HG03575 (cell line): ENCODE results near the gene NHLRC2.

Experiments used
- ATAC-seq: cut with Tn5 transposase; IDR thresholded peaks from one replicate; pipeline ENCODE4 v1.9.1; 2021; ENCODE audit not compliant: unreplicated experiment, insufficient number of reproducible peaks, low FRiP score; ENCODE audit errors: extremely low read depth

The NHLRC2 gene

DNA sequence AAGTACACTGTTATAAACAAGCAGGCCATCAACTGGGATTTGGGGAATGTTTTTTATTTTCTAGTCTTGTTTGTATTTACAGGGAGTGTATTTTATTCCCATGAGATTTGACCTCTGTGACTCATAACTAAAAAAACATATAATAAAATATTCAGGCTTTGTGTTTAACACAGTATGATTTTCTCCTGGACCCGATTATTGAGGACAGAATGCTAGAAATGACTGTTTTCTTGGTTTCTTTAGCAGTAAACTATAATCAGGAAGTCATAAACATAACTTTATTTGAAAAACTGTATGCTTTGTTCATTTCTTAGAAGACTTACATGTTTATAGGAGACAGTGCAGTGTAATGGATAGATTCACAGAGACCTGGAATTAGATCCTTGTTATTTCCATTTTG lies 2.1 kb downstream of the NHLRC2 start:
- no peak for ATAC-seq

DNA sequence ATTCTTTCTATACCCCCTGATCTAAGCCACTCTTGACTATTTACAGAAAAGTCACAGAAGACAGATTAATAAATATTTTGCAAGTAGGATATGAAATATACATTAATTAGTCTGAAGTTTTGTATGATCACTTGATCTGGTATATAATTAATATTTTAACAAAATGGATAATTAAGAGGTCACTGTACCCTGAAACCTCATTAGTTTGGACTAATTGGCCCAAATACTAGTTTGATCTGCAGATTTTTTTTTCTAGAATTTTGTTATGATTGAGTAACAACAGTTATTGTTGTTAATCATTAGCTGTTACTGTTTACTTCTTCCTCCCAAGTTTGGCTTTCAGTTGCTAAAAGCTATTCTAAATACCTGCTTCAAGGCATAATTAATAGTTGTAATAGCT lies 2.7 kb downstream of the NHLRC2 start:
- ATAC-seq = no peak

GRCh38 chr10:113858541-113858940 lies 4.1 kb downstream of the NHLRC2 start:
- ATAC-seq = no peak

- ATAC-seq = peak; percentile 46
Observed at GRCh38 chr10:113859261-113859660, 4.8 kb downstream of the NHLRC2 start.

DNA sequence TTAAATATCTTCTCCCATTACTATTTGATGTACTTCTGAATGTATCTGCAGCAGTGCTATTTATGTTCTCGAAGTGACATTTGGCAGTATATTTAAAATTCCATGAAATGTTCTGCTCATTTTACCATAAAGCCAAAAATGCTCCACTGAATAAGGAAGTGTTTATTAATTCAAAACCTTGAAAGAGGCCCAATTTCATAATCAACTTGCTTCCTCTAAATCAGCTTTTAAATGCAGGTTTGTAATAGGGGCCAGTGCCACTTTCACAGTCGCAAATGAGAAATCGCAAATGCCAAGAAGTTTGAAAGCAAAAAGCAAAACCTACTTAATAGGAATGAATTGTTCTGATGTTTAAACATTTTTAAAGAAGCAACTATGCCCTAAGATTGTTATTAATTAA lies 11.4 kb downstream of the NHLRC2 start:
- no peak for ATAC-seq

DNA sequence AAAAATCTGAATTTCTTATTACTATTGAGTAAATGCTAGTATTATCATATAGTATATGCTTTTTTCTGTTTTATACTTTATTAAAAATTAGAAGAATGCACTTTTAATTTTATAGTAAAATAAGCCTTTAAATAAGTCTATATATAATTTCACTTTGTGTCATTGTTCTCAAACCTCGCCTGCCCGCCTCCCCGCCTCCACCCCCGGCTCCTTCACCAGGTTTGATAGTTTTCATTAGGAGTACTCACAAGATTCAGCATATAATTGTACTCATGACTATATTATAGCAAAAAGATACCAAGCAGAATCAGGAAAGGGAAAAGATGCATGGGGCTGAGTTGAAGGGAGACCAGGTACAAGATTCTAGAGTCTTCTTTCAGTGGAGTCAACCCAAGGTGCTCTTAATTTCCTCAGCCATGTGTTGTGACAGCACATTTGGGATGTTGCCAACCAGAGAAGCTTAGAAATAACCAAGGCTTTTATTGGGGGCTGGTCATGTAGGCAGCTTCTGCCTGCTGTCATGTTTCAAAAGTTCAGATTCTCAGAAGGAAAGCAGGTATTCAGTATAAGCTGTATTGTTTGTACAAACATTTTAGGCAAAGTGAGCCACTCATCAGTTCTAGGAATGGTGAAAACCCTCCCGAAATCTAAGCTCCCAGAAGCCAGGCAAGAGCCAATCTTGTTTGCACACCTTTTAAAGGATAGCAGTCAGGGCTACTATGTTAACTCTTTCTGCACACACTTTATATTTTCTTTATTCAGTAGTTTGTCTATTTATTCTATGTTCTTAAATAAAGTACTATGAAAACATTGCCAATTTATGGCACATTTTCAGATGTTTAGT lies 12.3 kb downstream of the NHLRC2 start:
- ATAC-seq = no peak

- ATAC-seq = no peak
Observed at GRCh38 chr10:113867904-113868303, 13.4 kb downstream of the NHLRC2 start.

DNA sequence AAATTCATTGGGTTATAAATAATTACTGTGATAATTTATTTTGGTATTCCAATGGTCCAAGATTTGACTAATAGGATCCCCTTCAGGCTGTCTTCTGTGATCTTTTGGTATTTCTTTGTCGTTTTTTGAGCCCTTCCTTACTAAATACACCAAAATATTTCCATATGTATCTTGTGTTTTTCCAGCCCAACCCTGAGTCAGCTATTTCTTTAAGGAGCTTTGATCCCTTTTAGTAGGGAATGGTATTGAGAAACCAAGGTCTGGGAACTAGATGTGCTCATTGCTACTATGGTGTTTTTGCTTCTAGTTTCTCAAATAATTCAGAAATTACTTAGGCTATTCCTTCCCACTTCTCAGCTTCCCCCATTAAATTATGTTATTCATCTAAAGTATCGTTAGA lies 15.3 kb downstream of the NHLRC2 start:
- no peak for ATAC-seq

- ATAC-seq = no peak
Observed at GRCh38 chr10:113872139-113873030, 17.9 kb downstream of the NHLRC2 start.

- no peak for ATAC-seq
Observed at GRCh38 chr10:113875212-113875611, 20.8 kb downstream of the NHLRC2 start.

DNA sequence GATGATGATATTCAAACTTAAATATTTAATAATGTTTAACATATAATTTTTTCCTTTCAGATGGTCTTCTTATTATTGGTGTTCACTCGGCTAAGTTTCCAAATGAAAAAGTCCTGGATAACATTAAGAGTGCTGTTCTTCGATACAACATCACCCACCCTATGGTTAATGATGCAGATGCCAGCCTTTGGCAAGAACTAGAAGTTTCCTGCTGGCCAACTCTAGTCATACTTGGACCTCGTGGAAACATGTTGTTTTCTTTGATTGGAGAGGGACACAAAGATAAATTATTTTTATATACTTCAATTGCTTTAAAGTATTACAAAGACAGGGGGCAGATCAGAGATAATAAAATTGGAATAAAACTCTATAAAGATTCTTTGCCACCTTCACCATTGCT lies 22.0 kb downstream of the NHLRC2 start:
- no peak for ATAC-seq

GRCh38 chr10:113879691-113880090 lies 25.2 kb downstream of the NHLRC2 start:
- ATAC-seq = no peak

- ATAC-seq = no peak
Observed at GRCh38 chr10:113880236-113880635, 25.8 kb downstream of the NHLRC2 start.

DNA sequence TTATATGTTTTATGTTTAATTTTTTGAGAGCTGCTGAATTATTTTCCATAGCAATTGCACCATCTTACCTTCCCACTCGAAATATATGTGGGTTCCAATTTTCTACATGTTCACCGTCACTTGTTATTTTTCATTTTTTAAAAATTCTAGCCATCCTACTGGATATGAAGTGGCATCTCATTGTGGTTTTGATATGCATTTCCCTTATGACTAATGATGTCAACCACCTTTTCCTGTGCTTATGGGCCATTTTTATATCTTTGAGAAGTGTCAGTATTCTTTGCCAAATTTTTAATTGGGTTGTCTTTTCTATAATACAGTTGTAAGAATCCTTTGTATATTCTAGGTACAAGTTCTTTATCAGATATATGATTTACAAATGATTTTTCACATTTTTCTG lies 27.8 kb downstream of the NHLRC2 start:
- ATAC-seq = no peak

GRCh38 chr10:113889911-113890310 lies 35.5 kb downstream of the NHLRC2 start:
- no peak for ATAC-seq

GRCh38 chr10:113890769-113891168 lies 36.3 kb downstream of the NHLRC2 start:
- ATAC-seq = no peak

DNA sequence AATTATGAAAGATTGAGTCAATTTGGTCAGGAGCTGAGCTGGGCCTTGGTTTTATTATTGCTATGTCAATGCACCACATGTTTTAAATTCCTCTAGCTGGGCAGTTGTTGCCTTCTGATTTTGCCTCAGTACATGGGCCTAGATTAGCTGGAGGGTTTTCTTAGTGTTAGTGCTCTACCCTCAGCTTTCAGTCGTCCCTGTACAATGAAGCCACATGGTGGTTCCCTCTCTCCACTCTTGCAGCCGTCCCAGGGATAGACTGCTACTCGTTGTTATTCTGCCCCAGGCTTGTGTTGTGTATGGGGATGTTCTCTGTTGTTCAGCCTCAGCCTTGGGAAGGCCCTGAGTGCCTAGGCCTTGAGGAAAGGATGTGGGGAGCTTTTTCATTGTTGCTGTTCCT lies 37.0 kb downstream of the NHLRC2 start:
- ATAC-seq = no peak

DNA sequence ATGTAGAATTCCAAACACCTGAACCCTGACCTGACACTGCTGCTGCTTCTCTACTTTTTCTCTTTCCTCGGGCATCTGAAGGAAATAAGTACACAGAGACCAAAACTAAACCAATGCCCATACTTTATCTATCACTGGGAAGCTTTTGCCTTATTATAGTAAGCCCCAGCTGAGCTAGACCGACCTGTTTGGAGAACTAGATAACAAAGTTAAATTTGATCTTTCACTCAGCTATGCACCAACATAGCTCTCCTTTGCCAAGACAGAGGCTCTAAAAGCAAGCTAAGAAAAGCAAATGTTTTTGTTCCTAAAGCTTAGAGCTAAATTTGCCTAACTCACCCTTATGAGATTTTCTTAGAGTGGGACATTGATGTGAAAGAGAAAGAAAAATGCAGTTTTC lies 39.1 kb downstream of the NHLRC2 start:
- no peak for ATAC-seq

DNA sequence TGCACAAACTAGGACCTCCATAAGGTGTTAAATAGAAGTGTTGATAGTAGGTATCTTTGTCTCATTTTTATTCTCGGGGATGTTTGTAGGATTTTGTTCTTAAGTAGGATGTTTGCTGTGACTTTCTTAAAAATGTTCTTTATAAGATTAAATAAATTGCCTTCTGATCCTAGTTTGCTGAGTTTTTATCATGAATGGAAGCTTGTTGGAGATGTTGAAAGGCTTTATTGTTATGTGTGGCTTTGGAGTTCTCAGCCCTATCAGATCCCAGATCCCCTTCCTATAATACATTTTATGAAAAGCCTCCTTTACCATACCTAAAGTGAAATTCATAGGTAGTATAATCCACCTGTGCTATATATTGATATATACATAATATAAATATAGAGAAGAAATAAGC lies 40.1 kb downstream of the NHLRC2 start:
- ATAC-seq = no peak

DNA sequence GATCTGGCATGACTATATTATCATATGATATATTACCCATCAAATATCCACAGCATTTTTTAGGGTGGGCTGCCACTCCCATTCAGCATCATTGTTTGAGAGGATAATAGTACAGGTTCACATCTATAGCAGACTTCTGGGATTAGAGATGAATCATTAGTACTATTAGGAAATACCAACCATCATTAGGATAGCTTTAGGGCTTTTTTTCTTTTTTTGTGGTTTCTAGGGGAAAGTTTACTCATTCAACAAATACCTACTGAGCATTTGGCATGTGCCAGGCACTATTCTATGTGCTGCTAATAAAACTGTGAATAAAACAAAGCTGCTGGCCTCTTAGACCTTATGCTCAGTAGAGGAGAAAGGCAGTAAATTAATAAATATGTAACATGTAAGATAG lies 40.6 kb downstream of the NHLRC2 start:
- no peak for ATAC-seq
